T47D (cell line): ENCODE data around the gene UBXN4.
"Not testable (repeated sequence)": the region's sequence is repeated elsewhere in the genome, so short reads cannot be mapped to it uniquely, and the experiment has no call there.

Source experiments
- DNase-seq, 2 experiments: peaks; one replicate each; pipeline versions ENCODE4 v3.0.0 to v3.0.0-alpha.2; 2011 to 2012; ENCODE audit warnings: low read depth in 1 of 2, low spot score in 1 of 2
- JUND ChIP-seq: IDR thresholded peaks from 2 replicates; pipeline ENCODE4 v1.6.1; 2012; ENCODE audit warnings: low read depth
- in situ Hi-C: cut with HindIII; loops from 2 replicates; pipeline ENCODE4 v1.10.0; 2016; ENCODE audit warnings: low sequenced_read_pairs, low pct_unique_long_range_greater_than_20kb

UBXN4 gene

GRCh38 chr2:135798762-135799161 lies 57.1 kb downstream of the UBXN4 start:
- no peak for DNase-seq
- TF ChIP-seq JUND, result no peak
- in situ Hi-C loops, result no loop called here

DNA sequence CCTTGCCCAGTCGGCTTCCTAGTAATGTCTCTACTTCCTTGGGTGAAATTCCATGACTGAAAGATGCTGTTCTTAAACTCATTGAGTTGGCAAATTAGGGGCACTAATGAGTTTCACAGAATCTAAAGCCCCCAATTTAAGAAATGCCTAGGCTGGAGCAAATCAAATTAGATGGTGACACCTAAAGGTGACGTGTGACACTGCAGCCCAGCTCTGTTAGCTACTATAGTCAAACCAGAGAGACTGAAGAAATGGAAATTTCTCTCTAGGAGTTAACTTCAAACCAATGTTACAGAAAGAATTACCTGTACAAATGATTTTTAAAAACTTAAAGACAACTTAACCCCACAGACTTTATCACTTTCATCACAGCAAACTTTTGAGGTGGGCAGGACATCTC lies 58.1 kb downstream of the UBXN4 start:
- in situ Hi-C loops, result no loop called here
- no peak for DNase-seq
- no peak for TF ChIP-seq JUND

DNA sequence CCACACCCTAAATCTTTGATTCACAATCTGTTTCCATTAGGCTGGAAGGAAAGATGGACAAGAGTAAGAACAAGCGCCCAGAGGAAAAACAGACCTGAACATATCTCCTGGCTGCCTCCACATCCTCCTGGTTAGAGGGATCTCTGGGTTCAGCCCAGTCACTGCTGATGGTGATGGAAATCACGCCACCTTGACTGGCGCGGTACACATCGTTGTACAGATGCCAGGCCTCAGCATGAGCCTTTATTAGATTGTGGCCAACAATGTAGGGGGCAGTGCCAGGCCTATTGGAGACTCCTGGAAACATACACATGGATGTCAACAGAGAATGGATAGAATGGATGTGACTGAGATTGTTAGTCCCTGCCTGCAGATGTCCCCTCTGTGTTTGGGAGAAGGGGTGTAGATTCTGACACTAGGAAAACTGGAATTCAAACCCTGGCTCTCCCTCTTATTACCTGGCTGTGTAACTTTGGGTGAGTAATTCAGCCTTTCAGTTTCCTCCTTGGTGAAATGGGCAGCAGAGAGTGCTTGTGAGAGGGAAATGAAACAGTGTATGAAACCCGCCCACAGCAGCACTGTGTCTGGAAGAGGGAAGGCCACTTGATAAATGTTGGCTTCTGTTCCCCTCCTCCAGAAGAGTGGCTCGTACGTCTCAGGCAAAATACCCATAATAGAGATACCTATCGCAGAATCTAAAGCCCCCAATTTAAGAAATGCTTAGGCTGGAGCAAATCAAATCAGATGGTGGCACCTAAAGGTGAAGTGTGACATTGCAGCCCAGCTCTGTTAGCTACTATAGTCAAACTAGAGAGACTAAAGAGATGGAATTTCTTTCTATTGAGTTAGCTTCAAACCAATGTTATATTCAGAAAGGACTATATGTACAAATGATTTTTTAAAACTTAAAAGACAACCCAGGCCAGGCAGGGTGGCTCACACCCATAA lies 59.1 kb downstream of the UBXN4 start:
- no peak for TF ChIP-seq JUND
- in situ Hi-C loops, result no loop called here
- no peak for DNase-seq

DNA sequence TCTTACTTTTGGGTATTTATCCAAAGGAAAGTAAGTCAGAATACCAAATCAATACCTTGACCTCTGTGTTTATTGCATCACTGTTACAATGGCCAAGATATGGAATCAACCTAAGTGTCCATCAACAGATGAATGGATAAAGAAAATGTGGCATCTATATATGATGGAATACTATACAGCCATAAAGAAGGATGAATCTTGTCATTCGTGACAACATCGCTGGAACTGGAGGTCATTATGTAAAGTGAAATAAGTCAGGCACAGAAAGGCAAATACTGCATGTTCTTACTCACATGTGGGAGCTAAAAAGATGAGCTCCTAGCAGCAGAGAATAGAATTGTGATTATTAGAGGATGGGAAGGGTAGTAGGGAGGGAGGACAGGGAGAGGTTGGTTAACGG lies 60.7 kb downstream of the UBXN4 start:
- in situ Hi-C loops, result no loop called here
- no peak for TF ChIP-seq JUND
- DNase-seq, result no peak

- no peak for TF ChIP-seq JUND
- no peak for DNase-seq
- in situ Hi-C loops, result no loop called here
Observed at GRCh38 chr2:135803278-135803677, 61.6 kb downstream of the UBXN4 start.

DNA sequence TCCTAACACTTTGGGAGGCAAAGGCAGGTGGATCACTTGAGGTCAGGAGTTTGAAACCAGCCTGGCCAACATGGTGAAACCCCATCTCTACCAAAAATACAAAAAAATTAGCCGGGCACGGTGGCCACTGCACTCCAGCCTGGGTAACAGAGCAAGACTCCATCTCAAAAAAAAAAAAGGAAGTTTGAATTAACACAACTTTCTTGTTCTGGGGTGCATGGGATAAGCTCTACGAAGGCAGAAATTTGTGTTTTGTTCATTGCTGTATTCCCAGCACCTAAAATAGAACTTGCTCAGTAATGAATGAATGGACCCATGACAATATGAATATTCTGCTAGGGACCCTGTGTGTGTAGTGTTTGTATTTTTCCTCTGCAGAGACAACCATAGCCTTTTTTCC lies 66.2 kb downstream of the UBXN4 start:
- in situ Hi-C loops, DNase-seq: not testable (repeated sequence)

DNA sequence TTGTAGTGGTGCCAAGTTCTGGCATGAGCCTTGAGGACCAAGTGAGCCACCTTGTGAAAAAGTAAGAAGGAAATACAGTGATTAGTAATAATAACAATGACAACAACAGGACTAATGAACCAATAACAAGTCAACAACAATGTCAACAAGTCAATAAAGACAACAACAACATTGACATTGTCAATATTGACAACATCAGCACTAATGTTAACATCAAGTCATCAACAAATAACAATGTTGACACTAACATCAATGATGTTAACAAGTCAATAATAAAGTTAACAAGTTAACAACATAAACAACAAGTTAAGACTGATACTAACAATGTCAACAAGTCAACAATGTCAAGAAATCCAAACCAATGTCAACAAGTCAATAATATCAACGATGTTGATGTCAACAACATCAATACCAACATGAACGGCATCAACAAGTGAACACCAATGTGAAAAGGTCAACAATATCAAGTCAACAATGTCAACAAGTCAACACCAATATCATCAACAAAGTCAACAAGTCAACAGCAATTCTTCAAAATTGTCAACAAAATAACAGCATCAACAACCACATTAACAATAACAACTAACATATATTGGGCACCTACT lies 71.4 kb downstream of the UBXN4 start:
- DNase-seq, result no peak
- in situ Hi-C loops, result no loop called here
- TF ChIP-seq JUND, result no peak

GRCh38 chr2:135815269-135815668 lies 73.6 kb downstream of the UBXN4 start:
- no peak for DNase-seq
- in situ Hi-C loops, result no loop called here
- no peak for TF ChIP-seq JUND

- in situ Hi-C loops, result no loop called here
- no peak for TF ChIP-seq JUND
- DNase-seq, result no peak
Observed at GRCh38 chr2:135817466-135817865, 75.8 kb downstream of the UBXN4 start.

DNA sequence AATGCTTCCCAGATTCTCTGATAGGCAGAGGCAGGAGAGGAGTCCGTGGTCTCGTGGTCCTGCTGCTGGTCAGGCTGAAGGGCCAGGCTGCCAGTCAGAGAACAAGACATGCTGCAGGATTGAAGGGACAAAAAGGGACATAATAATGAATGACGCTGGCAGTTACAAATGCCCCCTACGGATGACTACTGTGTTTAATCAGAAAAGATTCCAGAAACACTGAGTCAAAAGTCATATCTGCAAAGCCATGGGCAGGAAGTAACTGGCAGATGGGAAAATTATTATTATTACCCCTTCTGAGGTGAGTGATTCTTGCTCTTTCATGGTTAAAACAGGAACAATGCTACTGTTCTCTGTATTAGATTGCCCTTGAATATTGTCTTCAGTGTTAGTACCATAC lies 76.3 kb downstream of the UBXN4 start:
- no peak for DNase-seq
- in situ Hi-C loops, result no loop called here
- TF ChIP-seq JUND, result no peak

DNA sequence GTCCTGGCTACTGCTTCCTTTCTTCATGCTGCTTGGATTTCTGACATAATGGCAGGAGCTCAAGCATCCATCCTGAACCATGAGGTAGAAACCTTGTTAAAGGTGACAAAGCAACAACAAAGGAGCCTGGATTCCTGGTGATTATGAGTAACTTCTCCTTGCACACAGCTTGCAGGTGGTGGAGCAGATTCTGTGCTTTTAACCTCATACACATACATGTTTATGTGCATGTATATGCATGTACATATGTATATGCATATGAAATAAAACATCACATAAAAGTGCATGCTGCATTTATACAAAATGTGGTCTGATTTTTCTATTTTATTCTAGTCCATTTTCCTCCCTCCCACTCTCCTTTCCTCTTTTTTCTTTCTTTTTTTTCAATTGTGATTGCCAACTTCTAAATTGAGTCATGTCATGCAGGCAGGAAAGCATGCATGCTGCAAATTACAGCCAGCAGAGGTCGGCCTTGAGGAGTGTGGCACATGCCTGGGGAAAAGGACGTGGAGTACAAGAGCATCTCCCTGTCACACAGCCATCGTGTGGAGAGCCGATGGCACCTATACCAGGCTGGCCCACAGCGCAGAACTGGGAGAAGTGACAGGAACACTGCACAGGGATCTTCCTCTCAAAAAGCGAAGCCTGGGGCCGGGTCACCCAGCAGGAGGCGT lies 77.4 kb downstream of the UBXN4 start:
- peak in 1 of 2 experiments; percentile 26 for DNase-seq
- no peak for TF ChIP-seq JUND
- in situ Hi-C loops, result no loop called here

- no peak for DNase-seq
- TF ChIP-seq JUND, result no peak
- in situ Hi-C loops, result no loop called here
Observed at GRCh38 chr2:135820003-135820618, 78.5 kb downstream of the UBXN4 start.

DNA sequence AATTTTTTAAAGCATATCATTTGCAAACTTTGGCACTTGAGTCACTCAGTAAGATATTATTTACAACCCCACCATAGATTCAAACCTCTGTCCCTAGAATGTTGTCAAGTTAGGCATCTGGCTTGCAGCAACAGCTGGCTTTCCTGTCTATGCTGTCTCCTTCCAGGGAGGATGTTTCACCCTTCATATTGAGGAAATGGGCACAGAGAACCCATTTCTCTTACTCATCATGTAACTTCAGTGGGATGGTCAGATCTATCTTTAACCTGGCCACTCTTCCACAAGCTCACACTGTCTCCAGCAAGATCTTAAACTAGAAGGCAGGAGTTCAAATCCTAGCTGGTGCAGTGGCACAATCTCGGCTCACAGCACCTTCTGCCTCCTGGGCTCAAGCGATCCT lies 79.5 kb downstream of the UBXN4 start:
- no peak for DNase-seq
- no peak for TF ChIP-seq JUND
- in situ Hi-C loops, result no loop called here
